Measurements from ENCODE around the gene PHGDH.

DNA sequence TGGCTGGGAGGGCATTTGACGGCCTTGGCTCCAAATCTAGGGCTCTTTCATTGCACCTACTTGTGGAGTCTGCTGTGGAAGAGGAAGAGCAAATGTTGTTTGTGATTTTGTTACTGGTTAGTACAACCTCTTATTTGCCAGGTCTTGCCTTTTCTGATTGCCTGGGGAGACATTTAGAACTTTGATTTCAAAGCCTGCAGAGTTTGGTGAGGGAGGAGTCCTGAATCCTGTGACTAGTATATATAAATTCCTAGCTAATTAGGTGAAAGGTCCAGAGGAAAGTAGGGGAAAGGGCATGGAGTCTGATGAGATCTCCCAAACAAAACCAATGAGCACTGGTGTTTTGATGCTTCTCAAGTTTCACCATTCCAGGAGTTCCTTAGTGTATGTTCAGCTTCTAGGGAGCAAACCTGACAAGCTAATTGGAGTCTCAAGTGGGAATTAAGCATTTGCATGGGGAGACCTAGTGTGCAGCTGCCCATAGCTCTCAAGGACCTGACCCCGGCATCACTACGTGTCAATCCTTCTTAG is 62.0 kb downstream of the PHGDH start:
- no peak for TF ChIP-seq POLR2A (IDR thresholded peaks at IDR 0.05)
- TF ChIP-seq, protein P1, sequence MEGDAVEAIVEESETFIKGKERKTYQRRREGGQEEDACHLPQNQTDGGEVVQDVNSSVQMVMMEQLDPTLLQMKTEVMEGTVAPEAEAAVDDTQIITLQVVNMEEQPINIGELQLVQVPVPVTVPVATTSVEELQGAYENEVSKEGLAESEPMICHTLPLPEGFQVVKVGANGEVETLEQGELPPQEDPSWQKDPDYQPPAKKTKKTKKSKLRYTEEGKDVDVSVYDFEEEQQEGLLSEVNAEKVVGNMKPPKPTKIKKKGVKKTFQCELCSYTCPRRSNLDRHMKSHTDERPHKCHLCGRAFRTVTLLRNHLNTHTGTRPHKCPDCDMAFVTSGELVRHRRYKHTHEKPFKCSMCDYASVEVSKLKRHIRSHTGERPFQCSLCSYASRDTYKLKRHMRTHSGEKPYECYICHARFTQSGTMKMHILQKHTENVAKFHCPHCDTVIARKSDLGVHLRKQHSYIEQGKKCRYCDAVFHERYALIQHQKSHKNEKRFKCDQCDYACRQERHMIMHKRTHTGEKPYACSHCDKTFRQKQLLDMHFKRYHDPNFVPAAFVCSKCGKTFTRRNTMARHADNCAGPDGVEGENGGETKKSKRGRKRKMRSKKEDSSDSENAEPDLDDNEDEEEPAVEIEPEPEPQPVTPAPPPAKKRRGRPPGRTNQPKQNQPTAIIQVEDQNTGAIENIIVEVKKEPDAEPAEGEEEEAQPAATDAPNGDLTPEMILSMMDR (IDR thresholded peaks at IDR 0.05) = no peak
